ENCODE measurements around the gene CCDC33.

The CCDC33 gene

DNA sequence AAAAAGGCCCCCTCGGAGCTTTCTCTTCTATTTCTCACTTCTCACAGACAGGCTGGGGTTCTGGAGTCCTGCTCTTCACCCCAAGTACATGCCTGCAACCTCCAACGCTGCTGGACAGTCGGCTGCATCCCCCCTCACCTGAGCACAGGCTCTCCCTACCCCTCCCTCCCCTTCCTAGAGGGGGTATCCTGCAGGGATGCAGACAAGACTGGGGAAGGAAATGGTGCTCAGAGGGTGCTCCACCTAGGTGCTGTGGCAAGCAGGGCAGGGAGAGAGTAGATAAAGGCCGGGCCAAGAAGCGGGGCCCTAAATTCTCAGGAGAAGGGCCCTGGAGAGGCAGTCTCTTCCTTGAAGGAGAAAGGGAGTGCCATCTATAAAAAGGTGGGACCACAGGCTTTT lies 26.6 kb upstream of the CCDC33 start:
- no peak for DNase-seq

DNA sequence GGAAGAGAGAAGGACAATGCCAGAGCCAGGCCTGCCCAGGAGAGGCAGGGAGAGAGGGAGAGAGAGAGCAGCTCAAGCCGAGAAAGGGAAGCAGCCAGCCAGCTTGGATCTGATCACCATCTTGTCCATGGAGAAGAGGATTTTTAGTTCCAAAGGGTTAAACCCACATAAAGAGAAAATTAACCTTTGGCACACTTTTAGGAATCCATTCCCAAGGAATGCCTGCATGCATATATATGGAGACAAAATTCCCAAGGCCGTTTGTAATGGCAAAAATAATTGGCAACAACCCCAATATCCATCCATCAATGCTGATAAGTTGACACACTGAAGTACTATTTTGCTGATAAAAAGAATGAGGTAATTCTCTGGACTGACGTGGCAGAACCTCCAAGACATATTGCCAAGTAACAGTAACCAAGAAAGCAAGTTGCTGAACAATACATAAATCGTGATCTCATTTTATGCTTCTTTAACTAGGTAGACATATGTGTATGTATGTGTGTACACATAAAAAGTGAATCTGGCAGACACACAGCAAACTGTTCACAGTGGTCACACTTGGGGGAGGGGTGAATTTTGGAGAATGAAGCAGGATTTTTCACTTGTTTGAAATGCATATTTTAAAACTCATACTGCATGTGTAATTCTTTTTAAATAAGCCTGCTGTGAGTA lies 26.0 kb upstream of the CCDC33 start:
- DNase-seq = no peak

- no peak for DNase-seq
Measured at GRCh38 chr15:74210729-74211128, 25.4 kb upstream of the CCDC33 start.

GRCh38 chr15:74211656-74212055 lies 24.5 kb upstream of the CCDC33 start:
- no peak for DNase-seq

- DNase-seq = no peak
Measured at GRCh38 chr15:74212494-74212893, 23.6 kb upstream of the CCDC33 start.

DNA sequence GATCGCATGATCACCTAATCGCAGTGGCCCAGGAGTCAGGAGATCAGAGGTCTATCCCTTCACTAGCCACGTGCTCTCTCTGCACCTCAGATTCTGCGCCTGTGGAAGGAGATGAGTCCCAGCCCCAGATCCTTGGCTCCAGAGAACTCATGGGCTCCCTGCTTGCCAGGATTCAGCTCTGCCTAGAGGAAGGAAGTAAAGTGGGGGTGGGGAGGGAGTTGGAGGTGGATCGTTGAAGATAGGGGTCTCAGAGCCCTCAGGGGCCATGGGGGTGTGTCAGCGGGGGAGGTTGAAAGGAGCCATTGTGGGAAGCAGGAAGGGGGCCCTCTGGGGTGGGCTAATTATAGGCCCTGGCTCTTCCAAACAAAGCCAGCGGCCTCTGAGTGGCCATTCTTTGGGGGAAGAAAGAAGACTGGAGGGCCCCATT lies 22.3 kb upstream of the CCDC33 start:
- no peak for DNase-seq

GRCh38 chr15:74214324-74215021 lies 21.7 kb upstream of the CCDC33 start:
- no peak for DNase-seq

- DNase-seq = no peak
Measured at GRCh38 chr15:74215958-74216357, 20.2 kb upstream of the CCDC33 start.

GRCh38 chr15:74216949-74217348 lies 19.2 kb upstream of the CCDC33 start:
- DNase-seq = no peak

DNA sequence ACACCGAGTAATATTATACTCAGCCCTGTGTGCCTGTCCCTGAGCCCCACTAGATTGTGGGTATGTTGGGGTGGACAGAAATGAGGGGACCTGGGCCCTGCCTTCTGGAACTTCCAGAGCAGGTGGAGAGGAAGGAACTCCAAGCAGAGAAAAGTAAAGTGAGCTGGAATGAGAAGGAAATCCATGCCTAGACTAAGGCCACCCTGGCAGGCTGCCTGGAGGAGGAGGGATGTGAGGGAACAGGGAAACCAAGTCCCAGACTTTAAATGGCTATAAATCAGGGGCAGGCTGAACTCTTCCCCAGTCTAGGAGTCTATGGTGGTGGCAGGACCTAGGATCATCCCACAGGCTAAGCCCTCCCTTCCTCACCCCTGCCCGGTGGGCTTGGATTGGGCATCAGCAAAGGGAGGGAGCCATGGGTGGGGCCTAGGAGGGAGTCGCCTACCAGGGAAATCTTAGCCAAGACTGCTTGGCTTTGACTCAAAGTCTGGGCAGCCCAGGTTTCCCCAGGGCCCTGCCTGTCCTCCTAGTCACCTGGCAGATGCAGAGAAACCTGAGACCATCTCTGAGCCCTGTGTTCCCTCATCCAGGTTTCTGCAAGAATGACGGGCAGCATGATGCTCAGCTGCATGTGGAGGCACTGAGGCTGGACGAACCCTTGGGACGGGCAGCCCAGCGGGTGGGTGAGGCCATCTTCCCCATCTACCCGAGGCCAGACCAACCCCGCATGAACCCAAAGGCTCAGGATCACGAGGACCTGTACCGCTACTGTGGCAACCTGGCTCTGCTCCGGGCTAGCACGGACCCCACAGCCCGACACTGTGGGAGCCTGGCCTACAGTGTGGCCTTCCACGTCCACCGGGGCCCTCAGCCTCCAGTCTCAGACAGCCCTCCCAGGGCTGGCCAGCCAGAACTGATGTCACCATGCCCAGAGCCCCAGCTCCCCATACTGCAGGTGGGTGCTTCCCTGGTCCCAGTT lies 17.9 kb upstream of the CCDC33 start:
- no peak for DNase-seq

GRCh38 chr15:74220475-74221248 lies 15.5 kb upstream of the CCDC33 start:
- no peak for DNase-seq

- DNase-seq = no peak
Measured at GRCh38 chr15:74221399-74222239, 14.5 kb upstream of the CCDC33 start.

- DNase-seq = no peak
Measured at GRCh38 chr15:74222240-74223119, 13.6 kb upstream of the CCDC33 start.

- DNase-seq = no peak
Measured at GRCh38 chr15:74225928-74226327, 10.2 kb upstream of the CCDC33 start.

- DNase-seq = no peak
Measured at GRCh38 chr15:74226761-74227540, 9.2 kb upstream of the CCDC33 start.

GRCh38 chr15:74227968-74228722 lies 8.0 kb upstream of the CCDC33 start:
- DNase-seq = no peak

- DNase-seq = no peak
Measured at GRCh38 chr15:74228723-74229081, 7.4 kb upstream of the CCDC33 start.

- DNase-seq = no peak
Measured at GRCh38 chr15:74229686-74230085, 6.4 kb upstream of the CCDC33 start.

DNA sequence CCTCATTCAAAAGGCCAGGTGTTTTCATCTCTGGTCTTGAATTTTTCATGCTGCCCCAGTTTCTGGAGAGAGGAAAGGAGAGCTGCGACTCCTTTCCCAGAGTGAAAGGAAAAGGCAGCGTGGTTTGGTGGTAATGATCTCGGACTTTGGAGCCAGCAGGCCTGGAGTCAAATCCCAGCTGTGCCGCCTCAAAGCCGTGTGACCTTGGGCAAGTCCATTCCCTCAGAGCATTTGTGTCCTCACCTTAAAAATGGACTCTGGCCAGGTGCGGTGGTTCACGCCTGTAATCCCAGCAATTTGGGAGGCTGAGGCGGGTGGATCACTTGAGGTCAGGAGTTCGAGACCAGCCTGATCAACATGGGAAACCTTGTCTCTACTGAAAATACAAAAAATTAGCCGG lies 4.7 kb upstream of the CCDC33 start:
- no peak for DNase-seq
